ENCODE measurements around the gene LRRC15.

- TF ChIP-seq CTCF (conservative IDR thresholded peaks at IDR 0.05 in 1 of 2, IDR thresholded peaks at IDR 0.05 in 1 of 2; ENCODE audit: extremely low read depth in 1 of 2, insufficient read depth in 1 of 2, low read depth in 1 of 2, low read length in 2 of 2) (no peak), EZH2 (IDR thresholded peaks at IDR 0.05; ENCODE audit: borderline replicate concordance, low read length) (no peak)
Measured at GRCh38 chr3:194365978-194366490, 3.5 kb downstream of the LRRC15 start.
